Smooth muscle cell (in vitro differentiated cells): ENCODE data around the gene NEBL. TPM values are rescaled to one million over a fixed set of nuclear protein-coding genes. Genes with fewer than 3 reads are reported as not detected.

Experiments
- DNase-seq: peaks from one replicate; lab custom pipeline; 2025; ENCODE audit not compliant: unreplicated experiment; lab: John Stamatoyannopoulos, UW
- H2AFZ ChIP-seq: fragments of 200-600 bp; sonication (generic); 2 replicates; pipeline ENCODE4 v1.6.0; 2016; ENCODE audit warnings: antibody characterized with exemption, low read depth, mild to moderate bottlenecking
- H3F3A ChIP-seq: fragments of 200-600 bp; sonication (generic); 2 replicates; pipeline ENCODE4 v1.6.0; 2017; ENCODE audit warnings: antibody characterized with exemption, low read depth
- H3K27ac ChIP-seq: fragments of 200-600 bp; sonication (generic); 2 replicates; pipeline ENCODE4 v1.5.1; 2016; ENCODE audit warnings: low read depth, mild to moderate bottlenecking
- H3K27me3 ChIP-seq: fragments of 200-600 bp; sonication (generic); 2 replicates; pipeline ENCODE4 v1.6.1; 2016; ENCODE audit warnings: low read depth, mild to moderate bottlenecking
- H3K36me3 ChIP-seq: fragments of 200-600 bp; sonication (generic); 2 replicates; pipeline ENCODE4 v1.5.1; 2016; ENCODE audit warnings: low read depth
- H3K4me1 ChIP-seq: fragments of 200-600 bp; sonication (generic); 2 replicates; pipeline ENCODE4 v1.5.1; 2016; ENCODE audit warnings: low read depth
- H3K4me2 ChIP-seq: fragments of 200-600 bp; sonication (generic); 2 replicates; pipeline ENCODE4 v1.6.0; 2016; ENCODE audit warnings: mild to moderate bottlenecking
- H3K4me3 ChIP-seq: fragments of 200-600 bp; sonication (generic); 2 replicates; pipeline ENCODE4 v1.5.1; 2016; ENCODE audit warnings: mild to moderate bottlenecking
- H3K79me2 ChIP-seq: fragments of 200-600 bp; sonication (generic); 2 replicates; pipeline ENCODE4 v1.6.0; 2016; ENCODE audit warnings: low read depth, mild to moderate bottlenecking
- H3K9ac ChIP-seq: fragments of 200-600 bp; sonication (generic); 2 replicates; pipeline ENCODE4 v1.6.0; 2016; ENCODE audit warnings: low read depth
- H3K9me3 ChIP-seq: fragments of 200-600 bp; sonication (generic); replicated peaks from 2 replicates; pipeline ENCODE4 v1.5.1; 2016; ENCODE audit warnings: low read depth
- H4K20me1 ChIP-seq: fragments of 200-600 bp; sonication (generic); 2 replicates; pipeline ENCODE4 v1.6.0; 2016; ENCODE audit warnings: low read depth
- WGBS: methylation state at CpG from one replicate; pipeline ENCODE4 v1.1.7; 2016; ENCODE audit warnings: low lambda C conversion rate; 5-methylcytosine and 5-hydroxymethylcytosine counted together
- polyA plus RNA-seq: library from polyadenylated mRNA; unstranded; fragments of >200 nt; fragmentation: Nextera tagmentation; extraction: Ambion mirVana; gene quantifications from 2 replicates; pipeline ENCODE4 v1.2.1, GENCODE V29; 2016
- total RNA-seq: library from RNA; depleted of rRNA; stranded (reverse); fragments of >200 nt; gene quantifications from 2 replicates; pipeline ENCODE4 v1.2.3, GENCODE V29; 2014
- TF ChIP-seq, protein P1 (sequence below): fragments of 200-600 bp; sonication (generic); IDR thresholded peaks from 2 replicates; pipeline ENCODE4 v1.5.1; 2017; ENCODE audit warnings: borderline replicate concordance, mild to moderate bottlenecking, antibody characterized with exemption; ENCODE audit not compliant: insufficient read depth, poor library complexity, severe bottlenecking

NEBL gene
- total and polyA plus RNA-seq, 2 experiments from 2014 or later: 1.8 to 12.8 TPM

DNA sequence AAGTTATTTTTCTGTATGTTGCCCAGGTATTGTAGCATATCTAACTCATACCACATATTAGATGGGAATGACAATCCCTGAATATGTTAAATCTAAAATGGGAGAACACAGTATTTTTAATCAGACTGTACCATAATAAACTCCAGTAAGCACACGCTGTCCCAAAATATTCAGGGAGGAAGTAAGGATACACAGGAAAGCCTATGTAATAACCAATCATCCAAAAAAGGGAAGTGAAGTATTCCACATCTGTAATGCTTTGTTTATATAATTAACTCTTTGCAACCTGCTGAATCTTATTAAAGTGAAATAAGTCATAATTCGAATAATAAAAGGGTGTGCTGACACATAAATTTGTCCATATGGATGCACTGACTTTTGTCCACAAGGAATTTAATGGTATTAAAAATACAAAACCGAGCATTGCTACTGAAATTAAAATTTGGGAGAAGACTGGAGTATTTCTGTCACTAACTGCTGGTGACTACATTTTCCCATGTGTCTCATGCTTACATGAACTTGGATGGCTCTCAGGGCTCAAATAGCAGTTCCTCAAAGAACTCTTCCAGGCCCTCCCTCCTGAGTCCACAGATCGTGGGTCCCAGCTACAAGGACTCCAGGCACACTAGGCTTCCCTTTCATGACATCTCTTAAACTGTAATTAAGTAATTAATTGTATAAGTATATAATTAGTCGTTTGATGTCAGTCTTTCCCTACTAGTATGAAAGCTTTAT is 120.6 kb downstream of the NEBL start:
- Histone ChIP-seq H3K4me3 (no peak overlapping the region), H3K27ac (no peak overlapping the region), H2AFZ (no peak overlapping the region), H3F3A (no peaks in the 10 kb centered on the region), H3K27me3 (no peaks in the 10 kb centered on the region), H3K9ac (no peak overlapping the region), H3K4me2 (no peak overlapping the region), H3K4me1 (no peaks in the 10 kb centered on the region), H3K79me2 (no peaks in the 10 kb centered on the region), H3K36me3 (no peaks in the 10 kb centered on the region), H3K9me3 (no peaks in the 10 kb centered on the region), H4K20me1 (no peaks in the 10 kb centered on the region)
- TF ChIP-seq, protein P1, sequence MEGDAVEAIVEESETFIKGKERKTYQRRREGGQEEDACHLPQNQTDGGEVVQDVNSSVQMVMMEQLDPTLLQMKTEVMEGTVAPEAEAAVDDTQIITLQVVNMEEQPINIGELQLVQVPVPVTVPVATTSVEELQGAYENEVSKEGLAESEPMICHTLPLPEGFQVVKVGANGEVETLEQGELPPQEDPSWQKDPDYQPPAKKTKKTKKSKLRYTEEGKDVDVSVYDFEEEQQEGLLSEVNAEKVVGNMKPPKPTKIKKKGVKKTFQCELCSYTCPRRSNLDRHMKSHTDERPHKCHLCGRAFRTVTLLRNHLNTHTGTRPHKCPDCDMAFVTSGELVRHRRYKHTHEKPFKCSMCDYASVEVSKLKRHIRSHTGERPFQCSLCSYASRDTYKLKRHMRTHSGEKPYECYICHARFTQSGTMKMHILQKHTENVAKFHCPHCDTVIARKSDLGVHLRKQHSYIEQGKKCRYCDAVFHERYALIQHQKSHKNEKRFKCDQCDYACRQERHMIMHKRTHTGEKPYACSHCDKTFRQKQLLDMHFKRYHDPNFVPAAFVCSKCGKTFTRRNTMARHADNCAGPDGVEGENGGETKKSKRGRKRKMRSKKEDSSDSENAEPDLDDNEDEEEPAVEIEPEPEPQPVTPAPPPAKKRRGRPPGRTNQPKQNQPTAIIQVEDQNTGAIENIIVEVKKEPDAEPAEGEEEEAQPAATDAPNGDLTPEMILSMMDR: no peak
- no peak for DNase-seq
- WGBS: 85% methylated on average over 5 of the region's 5 CpGs

DNA sequence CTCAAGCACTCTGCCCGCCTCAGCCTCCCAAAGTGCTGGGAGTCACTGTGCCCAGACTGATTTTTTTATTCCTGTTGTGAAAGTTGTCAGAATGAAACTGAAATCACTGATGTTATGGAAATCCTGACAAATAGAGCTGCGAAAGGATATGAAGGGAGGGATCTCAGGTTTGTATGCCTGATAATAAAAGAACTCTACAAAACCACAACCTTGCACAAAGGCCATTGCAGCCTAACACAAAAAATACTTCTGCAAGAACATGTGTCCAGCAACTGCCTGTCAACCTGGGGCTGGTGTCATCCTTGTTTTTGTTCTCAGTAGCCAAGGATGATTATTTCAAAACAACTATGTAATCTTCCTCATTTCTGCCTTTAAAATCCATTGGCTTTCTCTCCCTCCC is 126.1 kb downstream of the NEBL start:
- TF ChIP-seq, protein P1: no peak
- 92% methylated on average over 2 of the region's 2 CpGs for WGBS

DNA sequence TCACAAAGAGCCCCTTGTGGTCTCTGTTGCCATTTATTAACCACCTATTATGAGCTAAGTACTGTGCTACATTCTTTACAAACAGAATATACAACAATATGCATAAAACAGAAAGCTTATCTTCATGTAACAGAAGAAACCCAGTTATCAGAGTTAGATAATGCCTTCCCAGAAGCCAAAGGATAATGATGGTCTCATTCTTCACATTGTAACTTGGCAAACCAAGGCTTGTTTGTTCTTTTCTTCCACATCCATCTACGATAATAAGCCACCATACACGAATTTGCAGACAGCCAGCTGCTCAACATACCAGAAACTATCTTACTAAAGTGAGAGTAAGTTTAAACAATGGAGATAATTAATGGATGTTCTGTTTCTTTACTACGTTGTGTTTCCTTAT is 127.6 kb downstream of the NEBL start:
- Histone ChIP-seq H4K20me1 (no peaks in the 10 kb centered on the region), H3K9ac (no peak overlapping the region), H3K4me2 (no peak overlapping the region), H3K4me3 (no peak overlapping the region), H3K79me2 (no peaks in the 10 kb centered on the region), H3K27ac (no peak overlapping the region), H3K36me3 (no peaks in the 10 kb centered on the region), H3K9me3 (no peaks in the 10 kb centered on the region), H3K27me3 (no peaks in the 10 kb centered on the region), H2AFZ (no peak overlapping the region), H3F3A (no peaks in the 10 kb centered on the region), H3K4me1 (no peaks in the 10 kb centered on the region)
- no peak for DNase-seq
- 44% methylated on average over 3 of the region's 3 CpGs for WGBS
- TF ChIP-seq, protein P1: no peak

More for the DNA sequence above, 126.1 kb downstream of the NEBL start:
- Histone ChIP-seq H3K36me3 (no peaks in the 10 kb centered on the region), H3K4me1 (no peaks in the 10 kb centered on the region), H3F3A (no peaks in the 10 kb centered on the region), H3K27ac (no peak overlapping the region), H3K9me3 (no peaks in the 10 kb centered on the region), H3K4me3 (no peak overlapping the region), H2AFZ (no peak overlapping the region), H3K79me2 (no peaks in the 10 kb centered on the region), H3K9ac (no peak overlapping the region), H3K4me2 (no peak overlapping the region), H4K20me1 (no peaks in the 10 kb centered on the region), H3K27me3 (no peaks in the 10 kb centered on the region)
- no peak for DNase-seq

DNA sequence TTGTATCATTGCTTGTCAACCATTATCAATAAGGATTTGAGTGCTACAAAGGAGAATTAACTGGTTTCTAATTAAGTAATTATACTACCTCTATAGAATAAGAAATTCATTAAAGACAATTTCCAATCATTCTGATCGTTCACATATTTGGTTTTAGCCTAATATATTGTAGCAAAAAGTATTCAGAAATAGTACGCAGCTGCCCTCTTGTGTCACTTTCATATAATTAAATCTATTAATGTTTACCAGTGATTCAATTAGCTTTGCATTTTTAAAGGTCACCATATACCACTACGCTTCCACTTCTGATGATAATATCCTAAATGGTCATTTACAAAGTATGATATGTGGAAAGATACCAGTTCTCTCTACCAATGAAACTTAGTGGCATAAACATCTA is 128.3 kb downstream of the NEBL start:
- Histone ChIP-seq H3K27me3 (no peaks in the 10 kb centered on the region), H3K4me1 (no peaks in the 10 kb centered on the region), H2AFZ (no peak overlapping the region), H3K9ac (no peak overlapping the region), H3K4me3 (no peak overlapping the region), H3K79me2 (no peaks in the 10 kb centered on the region), H4K20me1 (no peaks in the 10 kb centered on the region), H3F3A (no peaks in the 10 kb centered on the region), H3K9me3 (no peaks in the 10 kb centered on the region), H3K4me2 (no peak overlapping the region), H3K27ac (no peak overlapping the region), H3K36me3 (no peaks in the 10 kb centered on the region)
- TF ChIP-seq, protein P1: peak; percentile 52
- no peak for DNase-seq
- 59% methylated on average over 3 of the region's 3 CpGs for WGBS
